WTC11 (cell line): ENCODE data around the gene TSPAN31.

Experiments
- TEAD1 ChIP-seq: sonication (generic); formaldehyde crosslinking; IDR thresholded peaks from 2 replicates; pipeline ENCODE4 v1.8.0; 2022; ENCODE audit warnings: mild to moderate bottlenecking, missing genetic modification reagents
- TEAD4 ChIP-seq: sonication (generic); formaldehyde crosslinking; IDR thresholded peaks from 2 replicates; pipeline ENCODE4 v1.8.0; 2022; ENCODE audit warnings: mild to moderate bottlenecking, missing genetic modification reagents
- TF ChIP-seq, protein P1 (sequence below): fragments of 200-600 bp; IDR thresholded peaks from 2 replicates; pipeline ENCODE4 v1.8.0; 2022; ENCODE audit warnings: antibody characterized with exemption
- TF ChIP-seq, protein P2 (sequence below): sonication (generic); formaldehyde crosslinking; IDR thresholded peaks from 2 replicates; pipeline ENCODE4 v1.8.1; 2023; ENCODE audit warnings: mild to moderate bottlenecking, missing genetic modification reagents, moderate library complexity
- TF ChIP-seq, protein P3 (sequence below): sonication (generic); formaldehyde crosslinking; IDR thresholded peaks from 2 replicates; pipeline ENCODE4 v1.8.1; 2022; ENCODE audit warnings: low read depth, mild to moderate bottlenecking, moderate library complexity, missing genetic modification reagents, borderline replicate concordance

GRCh38 chr12:57727758-57728395, 17.0 kb upstream of the TSPAN31 start:
- TF ChIP-seq, protein P1, sequence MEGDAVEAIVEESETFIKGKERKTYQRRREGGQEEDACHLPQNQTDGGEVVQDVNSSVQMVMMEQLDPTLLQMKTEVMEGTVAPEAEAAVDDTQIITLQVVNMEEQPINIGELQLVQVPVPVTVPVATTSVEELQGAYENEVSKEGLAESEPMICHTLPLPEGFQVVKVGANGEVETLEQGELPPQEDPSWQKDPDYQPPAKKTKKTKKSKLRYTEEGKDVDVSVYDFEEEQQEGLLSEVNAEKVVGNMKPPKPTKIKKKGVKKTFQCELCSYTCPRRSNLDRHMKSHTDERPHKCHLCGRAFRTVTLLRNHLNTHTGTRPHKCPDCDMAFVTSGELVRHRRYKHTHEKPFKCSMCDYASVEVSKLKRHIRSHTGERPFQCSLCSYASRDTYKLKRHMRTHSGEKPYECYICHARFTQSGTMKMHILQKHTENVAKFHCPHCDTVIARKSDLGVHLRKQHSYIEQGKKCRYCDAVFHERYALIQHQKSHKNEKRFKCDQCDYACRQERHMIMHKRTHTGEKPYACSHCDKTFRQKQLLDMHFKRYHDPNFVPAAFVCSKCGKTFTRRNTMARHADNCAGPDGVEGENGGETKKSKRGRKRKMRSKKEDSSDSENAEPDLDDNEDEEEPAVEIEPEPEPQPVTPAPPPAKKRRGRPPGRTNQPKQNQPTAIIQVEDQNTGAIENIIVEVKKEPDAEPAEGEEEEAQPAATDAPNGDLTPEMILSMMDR, result no peak
- TF ChIP-seq TEAD1 (CRISPR knock-in tag) (no peak), TEAD4 (CRISPR knock-in tag) (no peak)
- TF ChIP-seq, protein P2, sequence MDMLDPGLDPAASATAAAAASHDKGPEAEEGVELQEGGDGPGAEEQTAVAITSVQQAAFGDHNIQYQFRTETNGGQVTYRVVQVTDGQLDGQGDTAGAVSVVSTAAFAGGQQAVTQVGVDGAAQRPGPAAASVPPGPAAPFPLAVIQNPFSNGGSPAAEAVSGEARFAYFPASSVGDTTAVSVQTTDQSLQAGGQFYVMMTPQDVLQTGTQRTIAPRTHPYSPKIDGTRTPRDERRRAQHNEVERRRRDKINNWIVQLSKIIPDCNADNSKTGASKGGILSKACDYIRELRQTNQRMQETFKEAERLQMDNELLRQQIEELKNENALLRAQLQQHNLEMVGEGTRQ, result no peak
- TF ChIP-seq, protein P3, sequence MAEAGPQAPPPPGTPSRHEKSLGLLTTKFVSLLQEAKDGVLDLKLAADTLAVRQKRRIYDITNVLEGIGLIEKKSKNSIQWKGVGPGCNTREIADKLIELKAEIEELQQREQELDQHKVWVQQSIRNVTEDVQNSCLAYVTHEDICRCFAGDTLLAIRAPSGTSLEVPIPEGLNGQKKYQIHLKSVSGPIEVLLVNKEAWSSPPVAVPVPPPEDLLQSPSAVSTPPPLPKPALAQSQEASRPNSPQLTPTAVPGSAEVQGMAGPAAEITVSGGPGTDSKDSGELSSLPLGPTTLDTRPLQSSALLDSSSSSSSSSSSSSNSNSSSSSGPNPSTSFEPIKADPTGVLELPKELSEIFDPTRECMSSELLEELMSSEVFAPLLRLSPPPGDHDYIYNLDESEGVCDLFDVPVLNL (CRISPR knock-in tag), result no peak; the same call in 1 of the 2 replicates
